HepG2 (cell line): ENCODE results near the gene IQCN. TPM values are rescaled to one million over a fixed set of nuclear protein-coding genes. Genes with fewer than 3 reads are reported as not detected.

Source experiments
- AGO1 ChIP-seq: fragments of 200-400 bp; formaldehyde crosslinking; IDR thresholded peaks from 2 replicates; pipeline ENCODE4 v1.6.1; 2017; ENCODE audit warnings: mild to moderate bottlenecking, low read depth, low read length, moderate library complexity; ENCODE audit not compliant: poor library complexity, severe bottlenecking
- HOXA3 ChIP-seq: sonication (generic); formaldehyde crosslinking; IDR thresholded peaks from 2 replicates; pipeline ENCODE4 v1.5.0; 2020; ENCODE audit warnings: missing genetic modification reagents
- HOXD1 ChIP-seq: sonication (generic); formaldehyde crosslinking; IDR thresholded peaks from 2 replicates; pipeline ENCODE4 v1.5.0; 2020; ENCODE audit warnings: missing genetic modification reagents
- MBNL3 ChIP-seq: fragments of 250-450 bp; sonication (Bioruptor Pico); conservative IDR thresholded peaks from 2 replicates; pipeline ENCODE4 v1.8.0; 2022; ENCODE audit warnings: mild to moderate bottlenecking, inconsistent platforms
- NFYB ChIP-seq: sonication (generic); formaldehyde crosslinking; IDR thresholded peaks from 2 replicates; pipeline ENCODE4 v1.4.0; 2020; ENCODE audit warnings: missing genetic modification reagents
- PAXIP1 ChIP-seq: sonication (generic); formaldehyde crosslinking; conservative IDR thresholded peaks from 2 replicates; pipeline ENCODE4 v1.4.0; 2020; ENCODE audit warnings: mild to moderate bottlenecking, missing genetic modification reagents, moderate library complexity
- ZFP36L2 ChIP-seq: sonication (generic); formaldehyde crosslinking; IDR thresholded peaks from 2 replicates; pipeline ENCODE4 v1.4.0; 2020; ENCODE audit warnings: missing genetic modification reagents
- ZNF260 ChIP-seq: sonication (generic); formaldehyde crosslinking; IDR thresholded peaks from 2 replicates; pipeline ENCODE4 v1.4.0; 2020; ENCODE audit warnings: missing genetic modification reagents, low read depth, mild to moderate bottlenecking, borderline replicate concordance
- ZNF550 ChIP-seq: sonication (generic); formaldehyde crosslinking; IDR thresholded peaks from 2 replicates; pipeline ENCODE4 v1.4.0; 2020; ENCODE audit warnings: mild to moderate bottlenecking, missing genetic modification reagents, borderline replicate concordance
- polyA plus RNA-seq, 8 experiments: library from polyadenylated mRNA; depleted of rRNA in 3 of 8; stranded (reverse) in 7 of 8; unstranded in 1 of 8; fragments of >200 nt; fragmentation: Illumina TruSeq in 4 of 8; extraction: Trizol in 4 of 8; gene quantifications; 2 replicates each; pipeline versions ENCODE4 v1.2.1 to v1.2.3, GENCODE V29; 2011 to 2016; ENCODE audit warnings: low read depth in 4 of 8, missing spikeins in 1 of 8, mixed read lengths in 1 of 8; ENCODE audit not compliant: insufficient read depth in 1 of 8
- total RNA-seq, 5 experiments: library from RNA; depleted of rRNA; stranded (reverse); fragments of >200 nt; fragmentation: Illumina TruSeq; extraction: Trizol; gene quantifications; 2 replicates each; pipeline ENCODE4 v1.2.3, GENCODE V29; 2016; ENCODE audit warnings: low read depth in 1 of 5
- TF ChIP-seq, protein P1 (sequence below): sonication (generic); formaldehyde crosslinking; IDR thresholded peaks from 2 replicates; pipeline ENCODE4 v1.4.0; 2020; ENCODE audit warnings: missing genetic modification reagents, borderline replicate concordance
- TF ChIP-seq, protein P2 (sequence below): sonication (generic); formaldehyde crosslinking; IDR thresholded peaks from 2 replicates; pipeline ENCODE4 v1.4.0; 2020; ENCODE audit warnings: mild to moderate bottlenecking, missing genetic modification reagents

IQCN gene
- total and polyA plus RNA-seq, 2 of the 13 experiments (the other 11 are each of a cell fraction or from before 2014, with no cell fraction given), result 0.04 to 0.18 TPM

DNA sequence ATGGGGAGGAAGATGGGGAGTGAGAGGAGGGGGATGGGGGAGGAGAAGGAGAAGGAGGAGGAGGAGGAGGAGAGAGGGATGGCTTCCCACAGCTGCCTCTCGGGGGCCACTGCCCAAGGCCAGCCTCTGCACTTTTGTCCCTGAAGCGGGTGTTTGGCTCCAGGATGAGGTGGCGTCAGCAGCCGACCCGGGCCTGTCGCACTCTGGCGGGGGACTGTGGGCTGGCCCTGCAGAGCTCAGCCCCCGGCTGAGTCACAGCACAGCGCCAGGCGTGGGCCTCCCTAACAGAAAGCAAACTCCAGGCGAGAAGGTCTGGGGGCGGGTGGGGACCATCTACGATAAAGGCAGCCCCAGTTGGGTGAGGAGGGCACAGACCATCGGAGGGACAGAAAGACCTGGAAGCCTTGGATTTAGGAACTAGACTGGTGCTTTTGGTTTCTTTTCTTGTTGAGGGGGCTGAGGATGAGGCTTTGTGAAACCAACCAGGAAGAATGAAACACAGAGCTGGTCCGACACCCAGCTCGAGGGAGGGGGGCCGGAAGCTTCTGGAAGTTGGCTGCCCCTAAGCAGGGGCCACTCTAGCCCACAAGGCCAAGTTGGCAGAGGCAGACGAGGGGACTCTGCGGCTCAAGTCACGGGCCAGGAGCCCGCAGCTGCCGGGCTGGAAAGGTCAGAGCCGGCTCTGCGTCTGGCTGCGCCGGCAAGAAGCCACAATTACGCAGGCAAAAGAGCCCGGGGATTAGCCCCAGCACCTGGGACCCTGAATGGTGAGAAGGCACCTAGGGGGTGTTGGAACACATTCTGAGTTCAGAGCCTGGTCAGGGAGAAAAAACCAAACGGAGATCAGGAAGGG is 30.4 kb upstream of the IQCN start (continued):
- TF ChIP-seq, protein P1, sequence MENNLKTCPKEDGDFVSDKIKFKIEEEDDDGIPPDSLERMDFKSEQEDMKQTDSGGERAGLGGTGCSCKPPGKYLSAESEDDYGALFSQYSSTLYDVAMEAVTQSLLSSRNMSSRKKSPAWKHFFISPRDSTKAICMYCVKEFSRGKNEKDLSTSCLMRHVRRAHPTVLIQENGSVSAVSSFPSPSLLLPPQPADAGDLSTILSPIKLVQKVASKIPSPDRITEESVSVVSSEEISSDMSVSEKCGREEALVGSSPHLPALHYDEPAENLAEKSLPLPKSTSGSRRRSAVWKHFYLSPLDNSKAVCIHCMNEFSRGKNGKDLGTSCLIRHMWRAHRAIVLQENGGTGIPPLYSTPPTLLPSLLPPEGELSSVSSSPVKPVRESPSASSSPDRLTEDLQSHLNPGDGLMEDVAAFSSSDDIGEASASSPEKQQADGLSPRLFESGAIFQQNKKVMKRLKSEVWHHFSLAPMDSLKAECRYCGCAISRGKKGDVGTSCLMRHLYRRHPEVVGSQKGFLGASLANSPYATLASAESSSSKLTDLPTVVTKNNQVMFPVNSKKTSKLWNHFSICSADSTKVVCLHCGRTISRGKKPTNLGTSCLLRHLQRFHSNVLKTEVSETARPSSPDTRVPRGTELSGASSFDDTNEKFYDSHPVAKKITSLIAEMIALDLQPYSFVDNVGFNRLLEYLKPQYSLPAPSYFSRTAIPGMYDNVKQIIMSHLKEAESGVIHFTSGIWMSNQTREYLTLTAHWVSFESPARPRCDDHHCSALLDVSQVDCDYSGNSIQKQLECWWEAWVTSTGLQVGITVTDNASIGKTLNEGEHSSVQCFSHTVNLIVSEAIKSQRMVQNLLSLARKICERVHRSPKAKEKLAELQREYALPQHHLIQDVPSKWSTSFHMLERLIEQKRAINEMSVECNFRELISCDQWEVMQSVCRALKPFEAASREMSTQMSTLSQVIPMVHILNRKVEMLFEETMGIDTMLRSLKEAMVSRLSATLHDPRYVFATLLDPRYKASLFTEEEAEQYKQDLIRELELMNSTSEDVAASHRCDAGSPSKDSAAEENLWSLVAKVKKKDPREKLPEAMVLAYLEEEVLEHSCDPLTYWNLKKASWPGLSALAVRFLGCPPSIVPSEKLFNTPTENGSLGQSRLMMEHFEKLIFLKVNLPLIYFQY (CRISPR knock-in tag), result peak; percentile 79; the same call in 1 of the 2 replicates
- TF ChIP-seq AGO1 (peak; percentile 1), HOXD1 (CRISPR knock-in tag) (no peak), HOXA3 (CRISPR knock-in tag) (peak; percentile 60), ZFP36L2 (CRISPR knock-in tag) (no peak), ZNF260 (no peak), PAXIP1 (CRISPR knock-in tag) (peak; percentile 85), ZNF550 (no peak), MBNL3 (CRISPR knock-in tag) (no peak), NFYB (CRISPR knock-in tag) (no peak)
- TF ChIP-seq, protein P2, sequence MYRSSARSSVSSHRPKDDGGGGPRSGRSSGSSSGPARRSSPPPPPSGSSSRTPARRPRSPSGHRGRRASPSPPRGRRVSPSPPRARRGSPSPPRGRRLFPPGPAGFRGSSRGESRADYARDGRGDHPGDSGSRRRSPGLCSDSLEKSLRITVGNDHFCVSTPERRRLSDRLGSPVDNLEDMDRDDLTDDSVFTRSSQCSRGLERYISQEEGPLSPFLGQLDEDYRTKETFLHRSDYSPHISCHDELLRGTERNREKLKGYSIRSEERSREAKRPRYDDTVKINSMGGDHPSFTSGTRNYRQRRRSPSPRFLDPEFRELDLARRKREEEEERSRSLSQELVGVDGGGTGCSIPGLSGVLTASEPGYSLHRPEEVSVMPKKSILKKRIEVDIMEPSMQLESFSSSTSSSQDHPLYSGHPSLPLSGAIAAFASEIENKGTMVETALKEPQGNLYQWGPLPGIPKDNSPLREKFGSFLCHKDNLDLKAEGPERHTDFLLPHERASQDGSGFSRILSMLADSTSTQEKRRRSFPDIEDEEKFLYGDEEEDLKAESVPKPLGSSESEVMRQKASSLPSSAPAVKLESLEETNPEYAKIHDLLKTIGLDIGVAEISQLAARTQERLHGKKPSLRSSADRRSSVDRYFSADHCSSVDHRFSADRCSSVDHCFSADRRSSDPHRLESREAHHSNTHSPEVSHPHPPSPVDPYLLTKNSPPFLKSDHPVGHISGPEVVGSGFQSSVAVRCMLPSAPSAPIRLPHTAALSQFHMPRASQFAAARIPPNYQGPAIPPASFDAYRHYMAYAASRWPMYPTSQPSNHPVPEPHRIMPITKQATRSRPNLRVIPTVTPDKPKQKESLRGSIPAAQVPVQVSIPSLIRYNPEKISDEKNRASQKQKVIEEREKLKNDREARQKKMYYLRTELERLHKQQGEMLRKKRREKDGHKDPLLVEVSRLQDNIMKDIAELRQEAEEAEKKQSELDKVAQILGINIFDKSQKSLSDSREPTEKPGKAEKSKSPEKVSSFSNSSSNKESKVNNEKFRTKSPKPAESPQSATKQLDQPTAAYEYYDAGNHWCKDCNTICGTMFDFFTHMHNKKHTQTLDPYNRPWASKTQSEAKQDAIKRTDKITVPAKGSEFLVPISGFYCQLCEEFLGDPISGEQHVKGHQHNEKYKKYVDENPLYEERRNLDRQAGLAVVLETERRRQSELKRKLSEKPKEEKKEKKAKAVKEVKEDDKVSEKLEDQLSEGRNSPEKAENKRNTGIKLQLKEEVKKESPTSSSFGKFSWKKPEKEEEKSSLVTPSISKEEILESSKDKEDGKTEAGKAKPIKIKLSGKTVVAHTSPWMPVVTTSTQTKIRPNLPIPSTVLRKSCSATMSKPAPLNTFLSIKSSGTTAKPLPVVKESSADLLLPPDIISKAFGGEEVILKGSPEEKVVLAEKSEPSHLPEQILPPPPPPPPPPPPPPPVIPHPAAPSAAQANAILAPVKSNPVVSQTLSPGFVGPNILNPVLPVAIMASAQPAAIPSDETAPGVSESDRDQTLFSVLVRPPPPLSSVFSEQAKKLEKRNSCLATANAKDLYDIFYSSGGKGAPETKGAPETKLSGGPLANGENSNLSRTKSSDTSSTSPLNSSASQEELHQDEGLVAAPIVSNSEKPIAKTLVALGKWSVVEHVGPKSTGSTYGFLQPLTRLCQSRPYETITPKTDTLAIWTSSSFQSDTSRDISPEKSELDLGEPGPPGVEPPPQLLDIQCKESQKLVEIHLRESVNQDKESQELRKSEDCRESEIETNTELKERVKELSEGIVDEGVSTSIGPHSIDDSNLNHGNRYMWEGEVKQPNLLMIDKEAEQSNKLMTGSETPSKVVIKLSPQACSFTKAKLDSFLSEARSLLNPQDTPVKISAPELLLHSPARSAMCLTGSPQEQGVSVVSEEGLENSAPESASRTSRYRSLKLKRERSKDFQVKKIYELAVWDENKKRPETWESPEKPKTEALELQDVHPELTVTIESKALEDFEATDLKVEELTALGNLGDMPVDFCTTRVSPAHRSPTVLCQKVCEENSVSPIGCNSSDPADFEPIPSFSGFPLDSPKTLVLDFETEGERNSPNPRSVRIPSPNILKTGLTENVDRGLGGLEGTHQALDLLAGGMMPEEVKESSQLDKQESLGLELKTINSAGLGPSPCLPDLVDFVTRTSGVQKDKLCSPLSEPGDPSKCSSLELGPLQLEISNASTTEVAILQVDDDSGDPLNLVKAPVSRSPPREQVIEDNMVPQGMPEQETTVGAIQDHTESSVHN (CRISPR knock-in tag), result peak; percentile 44; the same call in 1 of the 2 replicates
